ENCODE results near the gene TNFRSF13B.

TNFRSF13B gene

GRCh38 chr17:16952401-16952800, 19.5 kb downstream of the TNFRSF13B start:
- no peak for TF ChIP-seq CTCF (IDR thresholded peaks at IDR 0.05; ENCODE audit: low read depth, low read length, missing control alignments)
- no peak overlapping the region for H3K4me3 ChIP-seq (ENCODE audit: low read depth, low read length)
- in situ Hi-C loops (cut with HindIII; ENCODE audit: low sequenced_read_pairs) = no loop called here
- DNase-seq (ENCODE audit: low read depth) = no peak

GRCh38 chr17:16950488-16950887, 21.4 kb downstream of the TNFRSF13B start:
- no peak overlapping the region for H3K4me3 ChIP-seq (ENCODE audit: low read depth, low read length)
- no peak for DNase-seq (ENCODE audit: low read depth)
- in situ Hi-C loops (cut with HindIII; ENCODE audit: low sequenced_read_pairs) = no loop called here
- TF ChIP-seq CTCF (IDR thresholded peaks at IDR 0.05; ENCODE audit: low read depth, low read length, missing control alignments) = no peak

GRCh38 chr17:16948587-16949376, 23.1 kb downstream of the TNFRSF13B start:
- in situ Hi-C loops (cut with HindIII; ENCODE audit: low sequenced_read_pairs) = no loop called here
- TF ChIP-seq CTCF (IDR thresholded peaks at IDR 0.05; ENCODE audit: low read depth, low read length, missing control alignments) = no peak
- no peak overlapping the region for H3K4me3 ChIP-seq (ENCODE audit: low read depth, low read length)
- no peak for DNase-seq (ENCODE audit: low read depth)

GRCh38 chr17:16947470-16947869, 24.4 kb downstream of the TNFRSF13B start:
- DNase-seq (ENCODE audit: low read depth) = no peak
- no peak for TF ChIP-seq CTCF (IDR thresholded peaks at IDR 0.05; ENCODE audit: low read depth, low read length, missing control alignments)
- no peak overlapping the region for H3K4me3 ChIP-seq (ENCODE audit: low read depth, low read length)
- in situ Hi-C loops (cut with HindIII; ENCODE audit: low sequenced_read_pairs) = no loop called here

- DNase-seq (ENCODE audit: low read depth) = no peak
- H3K4me3 ChIP-seq (ENCODE audit: low read depth, low read length) = no peak overlapping the region
- in situ Hi-C loops (cut with HindIII; ENCODE audit: low sequenced_read_pairs) = no loop called here
- no peak for TF ChIP-seq CTCF (IDR thresholded peaks at IDR 0.05; ENCODE audit: low read depth, low read length, missing control alignments)
Observed at GRCh38 chr17:16945663-16946218, 26.2 kb downstream of the TNFRSF13B start.

GRCh38 chr17:16945136-16945482, 26.8 kb downstream of the TNFRSF13B start:
- in situ Hi-C loops (cut with HindIII; ENCODE audit: low sequenced_read_pairs) = no loop called here
- no peak for TF ChIP-seq CTCF (IDR thresholded peaks at IDR 0.05; ENCODE audit: low read depth, low read length, missing control alignments)
- no peak overlapping the region for H3K4me3 ChIP-seq (ENCODE audit: low read depth, low read length)
- no peak for DNase-seq (ENCODE audit: low read depth)
